Measurements from ENCODE around the gene RASSF3.

Gene RASSF3

DNA sequence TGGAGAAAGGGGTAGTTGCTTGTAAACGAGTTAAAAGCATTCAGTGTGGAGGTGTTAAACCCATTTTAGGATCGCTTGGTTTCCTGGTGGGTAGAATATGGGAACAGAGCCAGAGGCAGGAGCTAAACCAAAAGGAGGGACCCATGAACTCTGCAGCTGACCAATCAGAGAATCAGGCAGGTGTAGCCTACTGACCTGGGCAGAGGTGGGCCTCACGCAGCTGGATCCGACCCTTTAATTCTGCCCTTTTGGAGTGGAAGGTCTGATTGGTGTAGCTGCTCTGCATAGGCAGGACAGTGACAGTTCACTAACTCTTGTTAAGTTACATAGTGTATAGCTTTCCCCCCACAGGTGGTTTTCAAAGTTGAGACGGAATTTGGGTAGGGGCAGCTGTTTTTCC is 85.3 kb downstream of the RASSF3 start:
- no peak overlapping the region for H3K4me3 ChIP-seq (ENCODE audit: low read depth, low read length)
- no peak for DNase-seq (ENCODE audit: low read depth)
- TF ChIP-seq, protein P1, sequence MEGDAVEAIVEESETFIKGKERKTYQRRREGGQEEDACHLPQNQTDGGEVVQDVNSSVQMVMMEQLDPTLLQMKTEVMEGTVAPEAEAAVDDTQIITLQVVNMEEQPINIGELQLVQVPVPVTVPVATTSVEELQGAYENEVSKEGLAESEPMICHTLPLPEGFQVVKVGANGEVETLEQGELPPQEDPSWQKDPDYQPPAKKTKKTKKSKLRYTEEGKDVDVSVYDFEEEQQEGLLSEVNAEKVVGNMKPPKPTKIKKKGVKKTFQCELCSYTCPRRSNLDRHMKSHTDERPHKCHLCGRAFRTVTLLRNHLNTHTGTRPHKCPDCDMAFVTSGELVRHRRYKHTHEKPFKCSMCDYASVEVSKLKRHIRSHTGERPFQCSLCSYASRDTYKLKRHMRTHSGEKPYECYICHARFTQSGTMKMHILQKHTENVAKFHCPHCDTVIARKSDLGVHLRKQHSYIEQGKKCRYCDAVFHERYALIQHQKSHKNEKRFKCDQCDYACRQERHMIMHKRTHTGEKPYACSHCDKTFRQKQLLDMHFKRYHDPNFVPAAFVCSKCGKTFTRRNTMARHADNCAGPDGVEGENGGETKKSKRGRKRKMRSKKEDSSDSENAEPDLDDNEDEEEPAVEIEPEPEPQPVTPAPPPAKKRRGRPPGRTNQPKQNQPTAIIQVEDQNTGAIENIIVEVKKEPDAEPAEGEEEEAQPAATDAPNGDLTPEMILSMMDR (IDR thresholded peaks at IDR 0.05; ENCODE audit: insufficient read depth, low read depth, low read length, missing control alignments): no peak

DNA sequence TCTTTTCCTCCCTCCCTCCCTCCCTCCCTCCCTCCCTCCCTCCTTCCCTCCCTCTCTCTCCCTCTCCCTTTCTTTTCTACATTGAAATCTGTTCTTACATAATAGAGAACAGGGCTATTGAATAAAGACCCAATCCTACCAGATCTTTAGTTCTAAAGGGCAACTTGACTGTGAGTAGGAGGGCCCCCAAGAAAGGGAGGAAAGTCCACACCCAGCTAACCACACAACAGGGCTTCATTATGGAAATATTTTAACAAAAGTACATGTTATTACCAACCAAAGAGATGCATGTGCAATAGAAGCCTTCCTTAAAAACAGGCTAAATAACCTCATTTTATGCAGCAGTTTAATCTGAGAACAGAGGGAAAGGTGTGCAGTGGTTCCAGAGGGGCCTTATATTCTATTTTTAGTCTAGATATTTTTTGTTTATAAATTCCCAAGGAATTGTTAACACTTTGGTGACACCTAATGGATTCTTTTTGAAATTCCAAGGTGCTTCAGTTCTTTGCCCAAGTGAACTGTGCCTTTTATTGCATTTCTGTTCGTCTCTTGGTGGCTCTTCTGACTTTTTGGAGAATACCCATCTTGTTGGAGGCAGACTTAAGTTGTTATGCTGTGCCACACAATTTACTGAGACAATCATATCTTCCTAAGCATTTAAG is 85.9 kb downstream of the RASSF3 start:
- TF ChIP-seq, protein P1 (IDR thresholded peaks at IDR 0.05; ENCODE audit: insufficient read depth, low read depth, low read length, missing control alignments): no peak
- H3K4me3 ChIP-seq (ENCODE audit: low read depth, low read length): no peak overlapping the region
- DNase-seq (ENCODE audit: low read depth): no peak

DNA sequence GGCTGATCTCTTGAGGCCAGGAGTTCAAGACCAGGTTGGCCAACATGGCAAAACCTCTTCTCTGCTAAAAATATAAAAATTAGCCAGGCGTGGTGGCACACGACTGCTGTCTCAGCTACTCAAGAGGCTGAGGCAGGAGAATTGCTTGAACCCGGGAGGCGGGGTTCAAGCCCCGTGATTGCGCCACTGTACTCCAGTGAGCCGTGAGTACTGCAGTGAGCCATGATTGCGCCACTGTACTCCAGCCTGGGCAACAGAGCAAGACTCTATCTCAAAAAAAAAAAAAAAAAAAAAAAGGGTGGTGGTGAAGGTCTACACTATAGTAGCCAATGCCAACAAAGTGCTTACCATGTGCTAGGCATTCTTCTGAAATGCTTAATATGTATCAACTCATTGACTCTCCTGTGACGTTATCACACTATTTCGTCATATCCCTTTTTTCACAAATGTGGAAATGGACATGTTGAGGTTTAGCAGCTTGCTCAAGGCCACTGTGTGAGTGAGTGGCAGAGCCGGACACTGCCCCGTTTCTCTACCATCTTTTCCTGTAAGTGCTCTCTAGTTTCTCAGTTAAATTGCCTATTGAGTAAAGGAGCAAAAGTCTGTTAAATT is 89.3 kb downstream of the RASSF3 start:
- no peak overlapping the region for H3K4me3 ChIP-seq (ENCODE audit: low read depth, low read length)
- DNase-seq (ENCODE audit: low read depth): no peak
- TF ChIP-seq, protein P1 (IDR thresholded peaks at IDR 0.05; ENCODE audit: insufficient read depth, low read depth, low read length, missing control alignments): no peak

DNA sequence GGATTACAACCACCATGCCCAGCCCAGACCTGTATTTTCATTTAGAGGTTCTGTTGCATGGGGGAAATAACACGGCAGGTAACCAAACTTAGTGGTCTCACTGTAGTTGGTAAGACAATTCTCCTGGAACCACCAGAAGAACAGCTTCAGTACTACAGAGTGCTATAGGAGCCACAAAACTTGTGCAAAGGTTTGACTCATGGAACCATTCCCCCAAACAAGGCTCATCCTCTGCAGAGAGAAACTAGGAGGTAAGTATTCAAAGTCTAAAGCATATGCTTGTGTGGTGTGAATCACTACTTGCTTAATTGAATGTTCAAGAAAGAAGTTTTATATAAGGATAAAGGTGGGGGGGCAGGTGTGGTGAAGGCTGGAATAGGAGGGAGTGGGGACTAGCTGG is 90.2 kb downstream of the RASSF3 start:
- TF ChIP-seq, protein P1 (IDR thresholded peaks at IDR 0.05; ENCODE audit: insufficient read depth, low read depth, low read length, missing control alignments): no peak
- no peak for DNase-seq (ENCODE audit: low read depth)
- H3K4me3 ChIP-seq (ENCODE audit: low read depth, low read length): no peak overlapping the region

DNA sequence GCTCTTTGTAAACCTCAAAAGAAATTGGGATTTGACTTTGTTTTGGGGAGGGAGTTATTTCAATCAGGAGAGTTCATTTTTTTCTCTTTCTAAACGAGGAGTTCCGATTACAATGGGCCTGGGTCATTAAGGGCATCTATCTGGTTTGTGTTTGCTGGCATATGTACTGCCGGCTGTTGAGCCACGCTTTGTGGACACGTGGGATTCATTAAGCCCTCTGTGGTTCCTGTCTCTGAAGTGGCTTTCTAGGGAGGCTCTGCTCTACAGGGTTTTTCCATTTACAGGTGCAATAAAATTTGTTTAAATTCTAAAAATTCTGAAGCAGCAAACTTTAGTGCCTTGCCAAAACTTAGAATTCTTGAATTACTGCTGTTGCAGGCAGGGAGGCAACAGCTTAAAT is 91.0 kb downstream of the RASSF3 start:
- no peak for DNase-seq (ENCODE audit: low read depth)
- TF ChIP-seq, protein P1 (IDR thresholded peaks at IDR 0.05; ENCODE audit: insufficient read depth, low read depth, low read length, missing control alignments): no peak
- no peak overlapping the region for H3K4me3 ChIP-seq (ENCODE audit: low read depth, low read length)

DNA sequence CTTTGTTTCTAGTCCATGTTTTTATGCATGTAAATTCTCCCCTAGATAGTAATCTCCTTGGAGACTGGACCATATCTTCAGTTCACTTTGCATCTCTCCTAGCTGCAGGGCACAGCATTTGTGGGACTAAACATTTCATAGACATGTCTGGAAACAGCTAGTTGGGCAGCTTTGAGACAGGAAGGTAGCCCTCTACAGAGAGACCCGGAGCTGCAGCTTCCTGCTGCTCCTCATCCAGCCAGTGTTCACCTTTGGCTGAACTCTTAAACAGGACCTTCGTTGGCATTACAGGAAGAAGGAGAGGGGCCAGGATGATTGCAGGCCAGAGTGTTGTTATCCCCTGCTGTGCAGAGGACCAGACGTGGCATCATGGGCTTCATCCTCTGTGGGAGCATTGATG is 96.0 kb downstream of the RASSF3 start:
- no peak for DNase-seq (ENCODE audit: low read depth)
- TF ChIP-seq, protein P1 (IDR thresholded peaks at IDR 0.05; ENCODE audit: insufficient read depth, low read depth, low read length, missing control alignments): no peak
- no peak overlapping the region for H3K4me3 ChIP-seq (ENCODE audit: low read depth, low read length)

DNA sequence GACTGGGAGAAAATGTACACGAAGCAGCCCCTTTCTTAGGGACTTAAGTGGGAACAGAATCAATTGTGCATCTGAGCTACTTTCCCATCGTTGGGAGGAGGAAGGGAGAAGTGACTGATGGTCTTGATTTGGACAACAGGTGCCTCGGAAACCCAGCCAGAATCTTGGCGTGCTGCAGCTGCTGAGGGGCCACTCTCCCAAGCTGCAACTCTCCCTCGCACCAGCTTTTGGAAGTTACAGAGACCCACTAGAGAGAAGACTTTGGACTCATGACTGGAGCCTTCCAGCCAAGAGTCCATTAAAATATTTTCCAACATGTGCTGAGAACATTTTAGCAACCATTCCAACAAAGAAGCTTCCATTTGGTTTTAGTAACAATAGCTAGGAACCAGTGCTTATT is 96.6 kb downstream of the RASSF3 start:
- no peak for DNase-seq (ENCODE audit: low read depth)
- H3K4me3 ChIP-seq (ENCODE audit: low read depth, low read length): no peak overlapping the region
- TF ChIP-seq, protein P1 (IDR thresholded peaks at IDR 0.05; ENCODE audit: insufficient read depth, low read depth, low read length, missing control alignments): no peak

Data from GM12865 (cell line).